GM23338 (cell line): Measurements from ENCODE around the gene ZNF804A. TPM values are rescaled to one million over a fixed set of nuclear protein-coding genes. Genes with fewer than 3 reads are reported as not detected.

ENCODE experiments used
- ATAC-seq: fragments of 200-7000 bp; cut with Tn5 transposase; 3 replicates; pipeline ENCODE4 v1.9.1; 2020
- DNase-seq: peaks from one replicate; pipeline ENCODE4 v3.0.0-alpha.2; 2015; ENCODE audit warnings: low spot score
- H2AFZ ChIP-seq: fragments of 200-600 bp; sonication (generic); 2 replicates; pipeline ENCODE4 v1.8.0; 2016; ENCODE audit warnings: antibody characterized with exemption, mild to moderate bottlenecking, moderate library complexity
- H3F3A ChIP-seq: fragments of 200-600 bp; sonication (generic); replicated peaks from 2 replicates; pipeline ENCODE4 v1.8.0; 2017; ENCODE audit warnings: antibody characterized with exemption, mixed run types, low read depth
- H3K27ac ChIP-seq: fragments of 200-600 bp; sonication (generic); 2 replicates; pipeline ENCODE4 v1.6.1; 2016; ENCODE audit warnings: low read depth
- H3K27me3 ChIP-seq: fragments of 200-600 bp; sonication (generic); 2 replicates; pipeline ENCODE4 v1.8.0; 2016; ENCODE audit warnings: mild to moderate bottlenecking, mixed run types, moderate library complexity; ENCODE audit not compliant: insufficient read depth
- H3K36me3 ChIP-seq: fragments of 200-600 bp; sonication (generic); 2 replicates; pipeline ENCODE4 v1.8.0; 2016; ENCODE audit warnings: mild to moderate bottlenecking; ENCODE audit not compliant: insufficient read depth
- H3K4me1 ChIP-seq: fragments of 200-600 bp; sonication (generic); 2 replicates; pipeline ENCODE4 v1.8.0; 2016; ENCODE audit warnings: mild to moderate bottlenecking, moderate library complexity; ENCODE audit not compliant: insufficient read depth
- H3K4me2 ChIP-seq: fragments of 200-600 bp; sonication (generic); 2 replicates; pipeline ENCODE4 v1.7.1; 2017; ENCODE audit warnings: mixed run types
- H3K4me3 ChIP-seq: fragments of 200-600 bp; sonication (generic); 2 replicates; pipeline ENCODE4 v1.6.1; 2016; ENCODE audit warnings: mixed run types
- H3K79me2 ChIP-seq: fragments of 200-600 bp; sonication (generic); replicated peaks from 2 replicates; pipeline ENCODE4 v1.8.0; 2017; ENCODE audit warnings: mild to moderate bottlenecking; ENCODE audit not compliant: insufficient read depth
- H3K9me2 ChIP-seq: fragments of 200-600 bp; sonication (generic); 2 replicates; pipeline ENCODE4 v1.8.0; 2017; ENCODE audit not compliant: insufficient read depth
- H4K20me1 ChIP-seq: fragments of 200-600 bp; sonication (generic); replicated peaks from 2 replicates; pipeline ENCODE4 v1.8.0; 2017; ENCODE audit warnings: mild to moderate bottlenecking; ENCODE audit not compliant: insufficient read depth
- H3K27ac Mint-ChIP-seq: 2 replicates; pipeline ENCODE4 v1.8.0; 2020; ENCODE audit warnings: inconsistent platforms, mild to moderate bottlenecking, moderate library complexity, mixed read lengths
- H3K27me3 Mint-ChIP-seq: 3 replicates; pipeline ENCODE4 v1.8.0; 2022; ENCODE audit warnings: low read depth, mild to moderate bottlenecking, moderate library complexity, mixed read lengths, inconsistent platforms; ENCODE audit not compliant: insufficient read depth, poor library complexity
- H3K36me3 Mint-ChIP-seq: 3 replicates; pipeline ENCODE4 v1.8.0; 2021; ENCODE audit warnings: low read depth, mild to moderate bottlenecking, inconsistent platforms, moderate library complexity, mixed read lengths
- H3K4me1 Mint-ChIP-seq: 3 replicates; pipeline ENCODE4 v1.8.0; 2020; ENCODE audit warnings: mild to moderate bottlenecking, inconsistent platforms, mixed read lengths
- H3K4me3 Mint-ChIP-seq: 3 replicates; pipeline ENCODE4 v1.8.0; 2021; ENCODE audit warnings: moderate library complexity, mild to moderate bottlenecking, inconsistent platforms, mixed read lengths
- H3K9me3 Mint-ChIP-seq: 3 replicates; pipeline ENCODE4 v1.8.0; 2020; ENCODE audit warnings: moderate library complexity, mild to moderate bottlenecking, inconsistent platforms, mixed read lengths
- CREB1 ChIP-seq: fragments of 250-450 bp; sonication (Bioruptor Pico); IDR thresholded peaks from 2 replicates; pipeline ENCODE4 v1.5.0; 2020; ENCODE audit warnings: low read depth, mild to moderate bottlenecking, moderate library complexity
- EZH2 ChIP-seq: fragments of 200-600 bp; sonication (generic); IDR thresholded peaks from one replicate; pipeline ENCODE4 v1.8.0; 2017; ENCODE audit warnings: antibody characterized with exemption, mild to moderate bottlenecking, low read depth; ENCODE audit not compliant: unreplicated experiment
- JUNB ChIP-seq: IDR thresholded peaks from one replicate; pipeline ENCODE4 v1.6.1; 2016; ENCODE audit warnings: antibody characterized with exemption; ENCODE audit not compliant: unreplicated experiment
- NANOG ChIP-seq: IDR thresholded peaks from 2 replicates; pipeline ENCODE4 v1.6.1; 2016; ENCODE audit warnings: antibody characterized with exemption, borderline replicate concordance
- POLR2AphosphoS5 ChIP-seq: IDR thresholded peaks from 2 replicates; pipeline ENCODE4 v1.6.1; 2016; ENCODE audit warnings: antibody characterized with exemption, low read depth
- STAT1 ChIP-seq: IDR thresholded peaks from one replicate; pipeline ENCODE4 v1.6.1; 2016; ENCODE audit warnings: antibody characterized with exemption; ENCODE audit not compliant: unreplicated experiment
- ZNF114 ChIP-seq: fragments of 250-450 bp; sonication (Bioruptor Pico); IDR thresholded peaks from 2 replicates; pipeline ENCODE4 v1.5.0; 2020; ENCODE audit warnings: mild to moderate bottlenecking, moderate library complexity
- ZNF331 ChIP-seq: fragments of 250-450 bp; sonication (Bioruptor Pico); IDR thresholded peaks from 2 replicates; pipeline ENCODE4 v1.5.0; 2020; ENCODE audit warnings: low read depth, mild to moderate bottlenecking, moderate library complexity
- polyA plus RNA-seq: library from polyadenylated mRNA; unstranded; fragments of >200 nt; fragmentation: Nextera tagmentation; extraction: Ambion mirVana; gene quantifications from 2 replicates; pipeline ENCODE4 v1.2.1, GENCODE V29; 2016
- total RNA-seq: library from RNA; depleted of rRNA; stranded (reverse); fragments of >200 nt; shearing (Covaris generic); gene quantifications from 2 replicates; pipeline ENCODE4 v1.2.3, GENCODE V29; 2014
- TF ChIP-seq, protein P1 (sequence below): IDR thresholded peaks from 2 replicates; pipeline ENCODE4 v1.6.1; 2016; ENCODE audit warnings: antibody characterized with exemption
- TF ChIP-seq, protein P2 (sequence below): fragments of 250-450 bp; sonication (Bioruptor Pico); IDR thresholded peaks from 2 replicates; pipeline ENCODE4 v1.5.0; 2020; ENCODE audit warnings: mild to moderate bottlenecking, moderate library complexity
- TF ChIP-seq, protein P3 (sequence below): IDR thresholded peaks from one replicate; pipeline ENCODE4 v1.6.1; 2018; ENCODE audit warnings: antibody characterized with exemption; ENCODE audit not compliant: unreplicated experiment

Gene ZNF804A
- total and polyA plus RNA-seq, 2 experiments from 2014 or later, result not detected

GRCh38 chr2:184558713-184559464 is 39.4 kb upstream of the ZNF804A start:
- H3K27ac Mint-ChIP-seq, result no peak overlapping the region
- Histone ChIP-seq H3K4me1 (no peaks in the 10 kb centered on the region), H2AFZ (no peak overlapping the region), H3F3A (no peaks in the 10 kb centered on the region), H3K79me2 (no peaks in the 10 kb centered on the region), H3K9me2 (peaks cover 10% of the 10 kb centered on the region; the same call in 1 of the 2 replicates), H3K4me3 (no peak overlapping the region), H3K27me3 (no peaks in the 10 kb centered on the region), H3K27ac (no peak overlapping the region), H3K36me3 (no peaks in the 10 kb centered on the region), H3K4me2 (no peak overlapping the region), H4K20me1 (no peaks in the 10 kb centered on the region)
- H3K4me1 Mint-ChIP-seq, result 0 out of 3 replicates have a peak, but pooled peaks cover 3% of the 10 kb centered on the region
- no peak for TF ChIP-seq POLR2AphosphoS5
- TF ChIP-seq, protein P1, sequence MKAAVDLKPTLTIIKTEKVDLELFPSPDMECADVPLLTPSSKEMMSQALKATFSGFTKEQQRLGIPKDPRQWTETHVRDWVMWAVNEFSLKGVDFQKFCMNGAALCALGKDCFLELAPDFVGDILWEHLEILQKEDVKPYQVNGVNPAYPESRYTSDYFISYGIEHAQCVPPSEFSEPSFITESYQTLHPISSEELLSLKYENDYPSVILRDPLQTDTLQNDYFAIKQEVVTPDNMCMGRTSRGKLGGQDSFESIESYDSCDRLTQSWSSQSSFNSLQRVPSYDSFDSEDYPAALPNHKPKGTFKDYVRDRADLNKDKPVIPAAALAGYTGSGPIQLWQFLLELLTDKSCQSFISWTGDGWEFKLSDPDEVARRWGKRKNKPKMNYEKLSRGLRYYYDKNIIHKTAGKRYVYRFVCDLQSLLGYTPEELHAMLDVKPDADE, result no peak
- no peak overlapping the region for H3K4me3 Mint-ChIP-seq
- no peak for DNase-seq
- H3K27me3 Mint-ChIP-seq, result peaks cover 4% of the 10 kb centered on the region
- ATAC-seq, result no peak
- H3K36me3 Mint-ChIP-seq, result no peaks in the 10 kb centered on the region
- H3K9me3 Mint-ChIP-seq, result no peaks in the 10 kb centered on the region

- no peak for DNase-seq
- no peak overlapping the region for H3K4me2 ChIP-seq
- H3K27ac ChIP-seq, result no peak overlapping the region
- H3K4me3 Mint-ChIP-seq, result no peak overlapping the region
- H3K9me2 ChIP-seq, result peaks cover 10% of the 10 kb centered on the region; the same call in 1 of the 2 replicates
- ATAC-seq, result no peak
- no peaks in the 10 kb centered on the region for H3K9me3 Mint-ChIP-seq
- 0 out of 3 replicates have a peak, but pooled peaks cover 3% of the 10 kb centered on the region for H3K4me1 Mint-ChIP-seq
- H3K27ac Mint-ChIP-seq, result no peak overlapping the region
- H3F3A ChIP-seq, result no peaks in the 10 kb centered on the region
- H3K4me3 ChIP-seq, result no peak overlapping the region
- peaks cover 4% of the 10 kb centered on the region for H3K27me3 Mint-ChIP-seq
- H3K4me1 ChIP-seq, result no peaks in the 10 kb centered on the region
- no peak overlapping the region for H2AFZ ChIP-seq
- no peaks in the 10 kb centered on the region for H3K27me3 ChIP-seq
- no peaks in the 10 kb centered on the region for H4K20me1 ChIP-seq
- no peaks in the 10 kb centered on the region for H3K36me3 ChIP-seq
- no peaks in the 10 kb centered on the region for H3K36me3 Mint-ChIP-seq
- H3K79me2 ChIP-seq, result no peaks in the 10 kb centered on the region
- TF ChIP-seq, protein P2, sequence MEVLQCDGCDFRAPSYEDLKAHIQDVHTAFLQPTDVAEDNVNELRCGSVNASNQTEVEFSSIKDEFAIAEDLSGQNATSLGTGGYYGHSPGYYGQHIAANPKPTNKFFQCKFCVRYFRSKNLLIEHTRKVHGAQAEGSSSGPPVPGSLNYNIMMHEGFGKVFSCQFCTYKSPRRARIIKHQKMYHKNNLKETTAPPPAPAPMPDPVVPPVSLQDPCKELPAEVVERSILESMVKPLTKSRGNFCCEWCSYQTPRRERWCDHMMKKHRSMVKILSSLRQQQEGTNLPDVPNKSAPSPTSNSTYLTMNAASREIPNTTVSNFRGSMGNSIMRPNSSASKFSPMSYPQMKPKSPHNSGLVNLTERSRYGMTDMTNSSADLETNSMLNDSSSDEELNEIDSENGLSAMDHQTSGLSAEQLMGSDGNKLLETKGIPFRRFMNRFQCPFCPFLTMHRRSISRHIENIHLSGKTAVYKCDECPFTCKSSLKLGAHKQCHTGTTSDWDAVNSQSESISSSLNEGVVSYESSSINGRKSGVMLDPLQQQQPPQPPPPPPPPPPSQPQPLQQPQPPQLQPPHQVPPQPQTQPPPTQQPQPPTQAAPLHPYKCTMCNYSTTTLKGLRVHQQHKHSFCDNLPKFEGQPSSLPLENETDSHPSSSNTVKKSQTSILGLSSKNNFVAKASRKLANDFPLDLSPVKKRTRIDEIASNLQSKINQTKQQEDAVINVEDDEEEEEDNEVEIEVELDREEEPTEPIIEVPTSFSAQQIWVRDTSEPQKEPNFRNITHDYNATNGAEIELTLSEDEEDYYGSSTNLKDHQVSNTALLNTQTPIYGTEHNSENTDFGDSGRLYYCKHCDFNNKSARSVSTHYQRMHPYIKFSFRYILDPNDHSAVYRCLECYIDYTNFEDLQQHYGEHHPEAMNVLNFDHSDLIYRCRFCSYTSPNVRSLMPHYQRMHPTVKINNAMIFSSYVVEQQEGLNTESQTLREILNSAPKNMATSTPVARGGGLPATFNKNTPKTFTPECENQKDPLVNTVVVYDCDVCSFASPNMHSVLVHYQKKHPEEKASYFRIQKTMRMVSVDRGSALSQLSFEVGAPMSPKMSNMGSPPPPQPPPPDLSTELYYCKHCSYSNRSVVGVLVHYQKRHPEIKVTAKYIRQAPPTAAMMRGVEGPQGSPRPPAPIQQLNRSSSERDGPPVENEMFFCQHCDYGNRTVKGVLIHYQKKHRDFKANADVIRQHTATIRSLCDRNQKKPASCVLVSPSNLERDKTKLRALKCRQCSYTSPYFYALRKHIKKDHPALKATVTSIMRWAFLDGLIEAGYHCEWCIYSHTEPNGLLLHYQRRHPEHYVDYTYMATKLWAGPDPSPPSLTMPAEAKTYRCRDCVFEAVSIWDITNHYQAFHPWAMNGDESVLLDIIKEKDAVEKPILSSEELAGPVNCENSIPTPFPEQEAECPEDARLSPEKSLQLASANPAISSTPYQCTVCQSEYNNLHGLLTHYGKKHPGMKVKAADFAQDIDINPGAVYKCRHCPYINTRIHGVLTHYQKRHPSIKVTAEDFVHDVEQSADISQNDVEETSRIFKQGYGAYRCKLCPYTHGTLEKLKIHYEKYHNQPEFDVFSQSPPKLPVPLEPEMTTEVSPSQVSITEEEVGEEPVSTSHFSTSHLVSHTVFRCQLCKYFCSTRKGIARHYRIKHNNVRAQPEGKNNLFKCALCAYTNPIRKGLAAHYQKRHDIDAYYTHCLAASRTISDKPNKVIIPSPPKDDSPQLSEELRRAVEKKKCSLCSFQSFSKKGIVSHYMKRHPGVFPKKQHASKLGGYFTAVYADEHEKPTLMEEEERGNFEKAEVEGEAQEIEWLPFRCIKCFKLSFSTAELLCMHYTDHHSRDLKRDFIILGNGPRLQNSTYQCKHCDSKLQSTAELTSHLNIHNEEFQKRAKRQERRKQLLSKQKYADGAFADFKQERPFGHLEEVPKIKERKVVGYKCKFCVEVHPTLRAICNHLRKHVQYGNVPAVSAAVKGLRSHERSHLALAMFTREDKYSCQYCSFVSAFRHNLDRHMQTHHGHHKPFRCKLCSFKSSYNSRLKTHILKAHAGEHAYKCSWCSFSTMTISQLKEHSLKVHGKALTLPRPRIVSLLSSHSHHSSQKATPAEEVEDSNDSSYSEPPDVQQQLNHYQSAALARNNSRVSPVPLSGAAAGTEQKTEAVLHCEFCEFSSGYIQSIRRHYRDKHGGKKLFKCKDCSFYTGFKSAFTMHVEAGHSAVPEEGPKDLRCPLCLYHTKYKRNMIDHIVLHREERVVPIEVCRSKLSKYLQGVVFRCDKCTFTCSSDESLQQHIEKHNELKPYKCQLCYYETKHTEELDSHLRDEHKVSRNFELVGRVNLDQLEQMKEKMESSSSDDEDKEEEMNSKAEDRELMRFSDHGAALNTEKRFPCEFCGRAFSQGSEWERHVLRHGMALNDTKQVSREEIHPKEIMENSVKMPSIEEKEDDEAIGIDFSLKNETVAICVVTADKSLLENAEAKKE (CRISPR knock-in tag), result no peak
- TF ChIP-seq STAT1, result no peak
- TF ChIP-seq CREB1 (CRISPR knock-in tag), result no peak
- TF ChIP-seq ZNF114 (CRISPR knock-in tag), result no peak
- no peak for TF ChIP-seq NANOG
- TF ChIP-seq, protein P3, sequence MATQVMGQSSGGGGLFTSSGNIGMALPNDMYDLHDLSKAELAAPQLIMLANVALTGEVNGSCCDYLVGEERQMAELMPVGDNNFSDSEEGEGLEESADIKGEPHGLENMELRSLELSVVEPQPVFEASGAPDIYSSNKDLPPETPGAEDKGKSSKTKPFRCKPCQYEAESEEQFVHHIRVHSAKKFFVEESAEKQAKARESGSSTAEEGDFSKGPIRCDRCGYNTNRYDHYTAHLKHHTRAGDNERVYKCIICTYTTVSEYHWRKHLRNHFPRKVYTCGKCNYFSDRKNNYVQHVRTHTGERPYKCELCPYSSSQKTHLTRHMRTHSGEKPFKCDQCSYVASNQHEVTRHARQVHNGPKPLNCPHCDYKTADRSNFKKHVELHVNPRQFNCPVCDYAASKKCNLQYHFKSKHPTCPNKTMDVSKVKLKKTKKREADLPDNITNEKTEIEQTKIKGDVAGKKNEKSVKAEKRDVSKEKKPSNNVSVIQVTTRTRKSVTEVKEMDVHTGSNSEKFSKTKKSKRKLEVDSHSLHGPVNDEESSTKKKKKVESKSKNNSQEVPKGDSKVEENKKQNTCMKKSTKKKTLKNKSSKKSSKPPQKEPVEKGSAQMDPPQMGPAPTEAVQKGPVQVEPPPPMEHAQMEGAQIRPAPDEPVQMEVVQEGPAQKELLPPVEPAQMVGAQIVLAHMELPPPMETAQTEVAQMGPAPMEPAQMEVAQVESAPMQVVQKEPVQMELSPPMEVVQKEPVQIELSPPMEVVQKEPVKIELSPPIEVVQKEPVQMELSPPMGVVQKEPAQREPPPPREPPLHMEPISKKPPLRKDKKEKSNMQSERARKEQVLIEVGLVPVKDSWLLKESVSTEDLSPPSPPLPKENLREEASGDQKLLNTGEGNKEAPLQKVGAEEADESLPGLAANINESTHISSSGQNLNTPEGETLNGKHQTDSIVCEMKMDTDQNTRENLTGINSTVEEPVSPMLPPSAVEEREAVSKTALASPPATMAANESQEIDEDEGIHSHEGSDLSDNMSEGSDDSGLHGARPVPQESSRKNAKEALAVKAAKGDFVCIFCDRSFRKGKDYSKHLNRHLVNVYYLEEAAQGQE, result no peak
- no peak for TF ChIP-seq EZH2
- TF ChIP-seq ZNF331 (CRISPR knock-in tag), result no peak
- TF ChIP-seq JUNB, result no peak
Observed at GRCh38 chr2:184560603-184561002, 37.7 kb upstream of the ZNF804A start.
